Activated T-cell treated with anti-CD3 and anti-CD28 coated beads, Interleukin-2, amount 50 U/mL, for 4 hours (primary cell): Measurements from ENCODE around the gene CDH2. TPM values are rescaled to one million over a fixed set of nuclear protein-coding genes. Genes with fewer than 3 reads are reported as not detected.

Experiments used
- ATAC-seq, 2 donors: fragments of 200-7000 bp; cut with Tn5 transposase; one replicate each; pipeline ENCODE4 v1.10.0; 2021
- DNase-seq: peaks from one replicate; pipeline ENCODE4 v3.0.0-alpha.2; 2020
- H3K27me3 Mint-ChIP-seq: one replicate; pipeline ENCODE4 v1.8.0; 2021; ENCODE audit warnings: low read depth, mixed read lengths
- H3K36me3 Mint-ChIP-seq: one replicate; pipeline ENCODE4 v1.8.0; 2022; ENCODE audit warnings: mixed read lengths; ENCODE audit not compliant: insufficient read depth
- H3K4me1 Mint-ChIP-seq: one replicate; pipeline ENCODE4 v1.8.0; 2021; ENCODE audit warnings: low read depth, mixed read lengths
- H3K4me3 Mint-ChIP-seq: one replicate; pipeline ENCODE4 v1.8.0; 2021; ENCODE audit warnings: mild to moderate bottlenecking, moderate library complexity, mixed read lengths
- H3K9me3 Mint-ChIP-seq: one replicate; pipeline ENCODE4 v1.8.0; 2021; ENCODE audit warnings: mixed read lengths
- total RNA-seq, 3 donors: library from RNA; stranded (reverse); gene quantifications; one replicate each; pipeline ENCODE4 v1.2.1, GENCODE V29; 2021

The CDH2 gene
- total RNA-seq, 3 donors from 2014 or later = 0.18 to 0.46 (median 0.22) TPM

GRCh38 chr18:28074076-28074475 is 102.9 kb downstream of the CDH2 start:
- H3K27me3 Mint-ChIP-seq = no peaks in the 10 kb centered on the region
- ATAC-seq (no peak), DNase-seq (no peak)
- no peaks in the 10 kb centered on the region for H3K36me3 Mint-ChIP-seq
- no peaks in the 10 kb centered on the region for H3K4me1 Mint-ChIP-seq
- peaks cover 11% of the 10 kb centered on the region for H3K9me3 Mint-ChIP-seq
- no peak overlapping the region for H3K4me3 Mint-ChIP-seq

GRCh38 chr18:28073658-28074057 is 103.3 kb downstream of the CDH2 start:
- no peaks in the 10 kb centered on the region for H3K4me1 Mint-ChIP-seq
- H3K36me3 Mint-ChIP-seq = no peaks in the 10 kb centered on the region
- peaks cover 11% of the 10 kb centered on the region for H3K9me3 Mint-ChIP-seq
- ATAC-seq = no peak
- no peak for DNase-seq
- no peaks in the 10 kb centered on the region for H3K27me3 Mint-ChIP-seq
- no peak overlapping the region for H3K4me3 Mint-ChIP-seq

- Mint-ChIP-seq H3K27me3 (no peaks in the 10 kb centered on the region), H3K4me1 (no peaks in the 10 kb centered on the region), H3K4me3 (no peak overlapping the region), H3K36me3 (no peaks in the 10 kb centered on the region), H3K9me3 (peaks cover 20% of the 10 kb centered on the region)
- DNase-seq (no peak), ATAC-seq (no peak)
Measured at GRCh38 chr18:28071199-28071598, 105.7 kb downstream of the CDH2 start.

DNA sequence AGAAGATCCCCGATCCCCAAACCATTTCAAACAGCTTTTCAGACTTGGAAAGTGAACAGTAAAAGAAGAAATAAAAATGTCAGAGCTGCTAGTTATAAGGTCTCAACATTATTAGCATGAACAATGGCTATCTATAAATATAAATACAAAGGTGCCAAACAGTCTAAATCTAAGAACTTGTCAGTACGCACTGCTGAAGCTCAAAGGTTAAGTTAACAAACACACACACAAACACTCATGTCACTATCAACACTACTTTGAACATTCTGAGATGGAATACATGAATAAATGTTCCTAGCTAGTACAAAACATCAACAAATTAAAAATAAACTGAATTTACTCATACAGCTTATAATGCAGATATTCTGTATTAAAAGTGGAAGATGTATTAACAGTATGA is 108.7 kb downstream of the CDH2 start:
- no peak for ATAC-seq
- Mint-ChIP-seq H3K27me3 (no peaks in the 10 kb centered on the region), H3K4me1 (no peaks in the 10 kb centered on the region), H3K9me3 (peaks cover 17% of the 10 kb centered on the region), H3K4me3 (no peak overlapping the region), H3K36me3 (no peaks in the 10 kb centered on the region)
- no peak for DNase-seq

DNA sequence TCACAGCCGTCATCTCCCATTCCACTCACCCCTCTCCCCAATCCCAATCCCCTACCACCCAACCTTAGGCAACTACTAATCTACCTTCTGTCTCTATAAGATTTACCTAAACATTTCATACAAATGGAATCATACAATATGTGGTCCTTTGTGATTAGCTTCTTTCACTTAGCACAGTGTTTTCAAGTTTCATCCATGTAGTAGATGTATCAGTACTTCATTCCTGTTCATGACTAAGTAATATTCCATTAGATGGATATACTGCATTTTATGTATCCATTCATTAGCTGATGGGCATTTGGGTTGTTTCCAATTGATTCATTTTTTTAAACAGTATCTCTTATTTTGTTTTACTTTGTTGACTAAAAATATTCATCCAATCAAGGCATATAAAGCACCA is 109.6 kb downstream of the CDH2 start:
- H3K27me3 Mint-ChIP-seq = no peaks in the 10 kb centered on the region
- H3K9me3 Mint-ChIP-seq = peaks cover 17% of the 10 kb centered on the region
- DNase-seq = no peak
- H3K36me3 Mint-ChIP-seq = no peaks in the 10 kb centered on the region
- no peaks in the 10 kb centered on the region for H3K4me1 Mint-ChIP-seq
- no peak for ATAC-seq
- H3K4me3 Mint-ChIP-seq = no peak overlapping the region

- Mint-ChIP-seq H3K27me3 (no peaks in the 10 kb centered on the region), H3K36me3 (no peaks in the 10 kb centered on the region), H3K9me3 (peaks cover 17% of the 10 kb centered on the region), H3K4me3 (no peak overlapping the region), H3K4me1 (no peaks in the 10 kb centered on the region)
- ATAC-seq = no peak
- DNase-seq = no peak
Measured at GRCh38 chr18:28065793-28066186, 111.1 kb downstream of the CDH2 start.

DNA sequence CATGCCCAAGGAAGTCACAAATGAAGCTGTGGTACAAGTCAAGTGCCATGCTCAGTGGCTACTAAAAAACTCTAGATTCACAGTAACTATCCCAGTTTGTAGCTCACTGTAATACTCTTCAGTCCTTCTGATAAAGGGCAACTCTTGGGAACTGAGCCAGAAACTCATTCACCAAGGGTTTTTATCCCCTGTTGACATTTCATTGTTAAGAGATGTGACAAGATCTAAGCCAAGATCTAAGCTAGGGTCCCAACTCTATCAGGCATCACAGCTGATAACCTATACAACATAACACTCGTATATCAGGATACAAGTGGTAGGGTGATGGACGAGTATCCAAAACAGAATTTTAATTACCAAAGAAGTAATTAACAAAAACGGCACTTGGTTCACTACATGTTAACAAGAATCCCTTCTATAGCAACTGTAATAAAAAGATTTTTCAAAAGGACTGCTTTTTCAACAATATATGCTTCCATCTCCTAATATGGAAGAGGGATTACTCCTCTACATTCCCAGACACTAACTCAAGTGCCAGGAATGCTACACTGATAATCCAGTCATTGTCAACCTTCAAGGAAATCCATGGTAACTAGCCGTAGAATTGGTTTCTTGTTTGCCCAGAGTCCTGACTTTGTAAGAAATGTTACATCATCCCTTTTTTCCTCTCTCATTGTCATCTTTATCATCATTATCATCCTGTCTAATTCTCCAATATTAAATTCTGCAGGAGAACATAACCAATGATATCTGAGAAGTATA is 111.7 kb downstream of the CDH2 start:
- ATAC-seq (no peak), DNase-seq (no peak)
- no peak overlapping the region for H3K4me3 Mint-ChIP-seq
- H3K27me3 Mint-ChIP-seq = no peaks in the 10 kb centered on the region
- H3K4me1 Mint-ChIP-seq = no peaks in the 10 kb centered on the region
- H3K36me3 Mint-ChIP-seq = no peaks in the 10 kb centered on the region
- H3K9me3 Mint-ChIP-seq = peaks cover 13% of the 10 kb centered on the region

DNA sequence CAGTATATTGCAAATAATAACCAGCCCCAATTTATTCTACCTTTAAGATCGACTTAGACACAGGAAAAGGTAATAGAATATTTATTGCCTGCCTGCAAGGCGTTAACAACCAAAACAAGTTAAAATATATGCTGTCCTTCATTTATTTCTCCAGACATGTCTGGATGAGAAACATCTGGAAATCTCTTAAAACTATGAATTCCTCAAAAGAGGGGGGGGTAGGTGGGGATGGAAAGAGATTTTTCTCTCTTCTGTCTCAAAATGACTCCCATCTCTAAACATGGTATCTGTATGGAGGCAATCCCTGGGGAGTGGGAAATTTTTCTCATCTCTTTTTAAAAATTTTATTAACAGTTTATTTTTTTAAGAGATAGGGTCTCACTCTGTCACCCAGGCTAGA is 113.0 kb downstream of the CDH2 start:
- Mint-ChIP-seq H3K36me3 (no peaks in the 10 kb centered on the region), H3K4me3 (no peak overlapping the region)
- ATAC-seq = no peak

DNA sequence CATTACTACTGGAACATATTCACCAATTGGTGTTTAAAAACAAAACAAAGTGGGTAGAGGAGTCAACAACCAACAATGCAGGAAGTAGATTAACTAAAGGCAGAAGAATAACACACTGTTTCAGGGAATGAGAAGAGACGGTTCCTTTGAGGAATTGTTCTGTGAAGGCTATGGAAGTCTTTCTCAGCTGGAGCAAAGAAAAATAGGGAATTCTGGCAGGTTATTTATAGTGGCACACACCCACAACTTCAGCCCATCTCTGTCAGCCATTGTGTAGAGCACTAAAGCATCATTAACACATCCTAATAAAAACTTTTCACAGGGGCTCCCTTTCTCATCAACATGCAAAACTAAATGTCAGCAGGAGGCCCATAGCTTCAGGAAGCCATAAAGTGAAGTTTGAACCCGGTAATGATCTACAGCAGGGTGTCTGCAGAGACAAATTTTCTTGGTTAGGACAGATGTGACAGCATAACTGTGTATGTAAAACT is 113.6 kb downstream of the CDH2 start:
- Mint-ChIP-seq H3K27me3 (no peaks in the 10 kb centered on the region), H3K4me3 (no peak overlapping the region), H3K9me3 (peaks cover 12% of the 10 kb centered on the region), H3K4me1 (no peaks in the 10 kb centered on the region), H3K36me3 (no peaks in the 10 kb centered on the region)
- no peak for DNase-seq
- ATAC-seq = no peak

More for the DNA sequence above, 113.0 kb downstream of the CDH2 start:
- H3K9me3 Mint-ChIP-seq = peaks cover 12% of the 10 kb centered on the region
- H3K27me3 Mint-ChIP-seq = no peaks in the 10 kb centered on the region
- H3K4me1 Mint-ChIP-seq = no peaks in the 10 kb centered on the region
- no peak for DNase-seq

DNA sequence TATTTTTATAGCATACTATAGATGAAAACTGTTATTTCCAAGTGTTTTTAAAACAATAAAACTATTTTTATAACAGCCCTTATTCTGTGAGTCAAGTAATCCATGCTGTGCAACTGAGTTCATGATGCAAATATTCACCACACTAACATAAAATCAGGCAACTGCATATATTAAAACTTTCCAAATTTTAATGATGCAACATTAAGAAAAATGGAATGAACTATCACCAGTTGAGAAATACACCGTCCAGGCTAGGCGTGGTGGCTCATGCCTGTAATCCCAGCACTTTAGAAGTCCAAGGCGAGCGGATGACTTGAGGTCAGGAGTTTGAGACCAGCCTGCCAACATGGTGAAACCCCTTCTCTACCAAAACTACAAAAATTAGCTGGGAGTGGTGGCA is 114.5 kb downstream of the CDH2 start:
- peaks cover 8% of the 10 kb centered on the region for H3K9me3 Mint-ChIP-seq
- H3K27me3 Mint-ChIP-seq = no peaks in the 10 kb centered on the region
- ATAC-seq (no peak), DNase-seq (no peak)
- no peaks in the 10 kb centered on the region for H3K4me1 Mint-ChIP-seq
- H3K4me3 Mint-ChIP-seq = no peak overlapping the region
- no peaks in the 10 kb centered on the region for H3K36me3 Mint-ChIP-seq

DNA sequence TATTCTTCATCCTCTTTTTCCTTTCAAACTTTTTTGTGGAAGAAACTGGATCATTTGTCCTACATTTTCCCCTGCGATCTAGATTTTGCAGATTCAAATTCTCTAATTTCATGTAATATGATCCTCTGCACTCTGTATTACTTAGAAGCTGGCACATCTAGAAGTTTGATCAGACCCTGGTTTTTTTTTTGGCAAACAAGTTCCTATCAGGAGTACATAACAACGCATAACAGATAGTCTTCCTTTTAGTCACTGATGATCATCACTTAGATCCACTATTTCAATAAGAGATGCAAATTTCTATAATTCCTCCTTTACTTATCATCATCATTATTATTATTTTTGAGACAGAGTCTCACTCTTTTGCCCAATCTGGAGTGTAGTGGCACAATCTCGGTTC is 117.1 kb downstream of the CDH2 start:
- no peaks in the 10 kb centered on the region for H3K36me3 Mint-ChIP-seq
- ATAC-seq = no peak
- H3K4me3 Mint-ChIP-seq = no peak overlapping the region
- H3K27me3 Mint-ChIP-seq = no peaks in the 10 kb centered on the region
- no peak for DNase-seq
- peaks cover 7% of the 10 kb centered on the region for H3K9me3 Mint-ChIP-seq
- H3K4me1 Mint-ChIP-seq = no peaks in the 10 kb centered on the region

DNA sequence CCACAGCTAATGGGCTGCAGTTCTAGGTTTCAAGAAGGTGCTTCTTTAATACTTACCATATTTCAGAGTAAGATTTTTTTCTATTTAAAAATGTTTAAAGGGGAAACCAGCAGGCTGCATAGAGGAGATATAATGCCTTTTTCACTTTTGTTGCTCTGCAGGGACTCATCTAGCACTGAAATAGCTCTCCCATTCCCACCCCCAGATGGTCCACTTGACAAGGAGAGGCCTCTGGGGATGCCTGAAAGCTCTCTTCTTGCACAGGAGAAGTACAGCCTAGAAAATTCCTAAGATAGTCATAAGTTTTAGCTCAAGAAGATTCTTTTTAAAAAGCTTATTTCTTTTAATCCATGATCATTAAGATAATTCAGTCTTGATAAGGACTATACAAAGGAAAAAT is 126.4 kb downstream of the CDH2 start:
- DNase-seq (no peak), ATAC-seq (no peak)
- Mint-ChIP-seq H3K27me3 (no peaks in the 10 kb centered on the region), H3K4me3 (no peak overlapping the region), H3K9me3 (no peaks in the 10 kb centered on the region), H3K36me3 (no peaks in the 10 kb centered on the region), H3K4me1 (no peaks in the 10 kb centered on the region)

DNA sequence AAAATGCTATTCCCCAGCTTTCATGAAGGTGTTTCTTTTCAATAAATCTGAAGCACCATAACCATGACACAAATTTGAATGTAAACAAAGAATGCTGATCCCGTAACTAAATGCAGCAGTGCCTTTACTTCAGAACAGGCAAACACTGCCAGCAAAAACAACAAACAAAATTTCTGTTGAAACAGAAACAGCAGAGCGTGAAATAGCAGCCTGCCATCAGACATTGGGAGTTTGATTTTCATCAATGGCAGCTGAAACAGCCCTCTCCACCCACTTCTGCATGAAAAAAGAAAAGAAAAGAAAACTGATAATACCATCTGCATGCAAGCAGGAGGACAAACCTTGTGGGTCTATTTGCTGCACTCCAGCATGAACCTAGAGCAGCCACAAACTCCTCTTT is 128.3 kb downstream of the CDH2 start:
- Mint-ChIP-seq H3K4me1 (no peaks in the 10 kb centered on the region), H3K9me3 (peaks cover 5% of the 10 kb centered on the region), H3K36me3 (no peaks in the 10 kb centered on the region), H3K27me3 (no peaks in the 10 kb centered on the region), H3K4me3 (no peak overlapping the region)
- ATAC-seq (no peak), DNase-seq (no peak)

DNA sequence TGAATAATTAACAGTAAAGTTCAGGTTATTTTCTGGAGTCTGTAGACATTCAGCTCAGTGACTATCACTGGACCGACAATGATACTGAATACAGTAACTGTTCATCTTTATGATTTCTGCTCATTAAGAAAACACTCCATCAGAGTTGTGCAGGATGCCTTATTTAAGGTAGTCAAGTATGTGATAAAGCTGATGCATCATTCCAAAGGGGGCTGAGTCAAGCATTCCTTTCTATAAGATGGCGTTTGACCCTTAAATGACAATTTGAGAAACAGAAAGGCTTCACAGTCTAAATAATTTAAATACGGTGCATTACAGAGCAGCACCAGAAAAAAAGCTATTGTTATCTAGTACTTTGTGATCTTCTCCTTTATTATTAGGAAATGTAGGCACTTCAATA is 131.1 kb downstream of the CDH2 start:
- Mint-ChIP-seq H3K4me3 (no peak overlapping the region), H3K4me1 (no peaks in the 10 kb centered on the region), H3K36me3 (no peaks in the 10 kb centered on the region), H3K9me3 (peaks cover 5% of the 10 kb centered on the region), H3K27me3 (no peaks in the 10 kb centered on the region)
- DNase-seq (no peak), ATAC-seq (no peak)

GRCh38 chr18:28045176-28045810 is 131.6 kb downstream of the CDH2 start:
- H3K4me3 Mint-ChIP-seq = no peak overlapping the region
- ATAC-seq (no peak), DNase-seq (no peak)
- H3K4me1 Mint-ChIP-seq = no peaks in the 10 kb centered on the region
- no peaks in the 10 kb centered on the region for H3K36me3 Mint-ChIP-seq
- H3K9me3 Mint-ChIP-seq = peaks cover 5% of the 10 kb centered on the region
- H3K27me3 Mint-ChIP-seq = no peaks in the 10 kb centered on the region
